Ovary (tissue), 3 donors: ENCODE results near the gene RTTN.

Experiments used
- EP300 ChIP-seq: sonication (generic); formaldehyde crosslinking; IDR thresholded peaks from one replicate; pipeline ENCODE4 v1.6.1; 2017; ENCODE audit warnings: antibody characterized with exemption
- POLR2A ChIP-seq: fragments of 450-650 bp; IDR thresholded peaks from one replicate; pipeline ENCODE4 v1.6.1; 2017; ENCODE audit warnings: antibody characterized with exemption, mild to moderate bottlenecking, moderate library complexity
- TF ChIP-seq, protein P1 (sequence below), 3 donors: fragments of 450-650 bp in 2 of 3; fragments of 200-600 bp in 1 of 3; IDR thresholded peaks; one replicate each; pipeline versions ENCODE4 v1.5.1 to v1.8.0; 2016 to 2022; ENCODE audit warnings: antibody characterized with exemption in 3 of 3, mild to moderate bottlenecking in 1 of 3
- donor health status: DM: no; HTN: no; CAD: no.

DNA sequence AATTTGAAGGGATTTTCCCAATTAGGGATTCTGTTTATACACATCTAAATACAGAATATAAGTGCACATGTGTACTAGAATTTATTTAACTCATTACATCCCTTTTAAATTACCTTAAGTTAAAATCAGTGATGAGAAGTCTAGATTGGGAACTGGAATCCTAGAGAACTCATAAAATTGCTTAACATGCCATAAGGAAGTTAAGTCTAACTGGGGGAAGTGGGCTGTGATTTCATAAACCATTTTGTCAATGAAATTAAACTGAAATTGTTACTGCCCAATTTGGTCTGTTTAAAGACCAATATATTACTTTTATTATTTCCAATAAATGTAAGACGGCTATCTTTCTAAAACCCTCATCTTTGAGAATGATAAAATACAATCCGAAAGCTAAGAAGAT is 185.5 kb downstream of the RTTN start:
- TF ChIP-seq, protein P1, sequence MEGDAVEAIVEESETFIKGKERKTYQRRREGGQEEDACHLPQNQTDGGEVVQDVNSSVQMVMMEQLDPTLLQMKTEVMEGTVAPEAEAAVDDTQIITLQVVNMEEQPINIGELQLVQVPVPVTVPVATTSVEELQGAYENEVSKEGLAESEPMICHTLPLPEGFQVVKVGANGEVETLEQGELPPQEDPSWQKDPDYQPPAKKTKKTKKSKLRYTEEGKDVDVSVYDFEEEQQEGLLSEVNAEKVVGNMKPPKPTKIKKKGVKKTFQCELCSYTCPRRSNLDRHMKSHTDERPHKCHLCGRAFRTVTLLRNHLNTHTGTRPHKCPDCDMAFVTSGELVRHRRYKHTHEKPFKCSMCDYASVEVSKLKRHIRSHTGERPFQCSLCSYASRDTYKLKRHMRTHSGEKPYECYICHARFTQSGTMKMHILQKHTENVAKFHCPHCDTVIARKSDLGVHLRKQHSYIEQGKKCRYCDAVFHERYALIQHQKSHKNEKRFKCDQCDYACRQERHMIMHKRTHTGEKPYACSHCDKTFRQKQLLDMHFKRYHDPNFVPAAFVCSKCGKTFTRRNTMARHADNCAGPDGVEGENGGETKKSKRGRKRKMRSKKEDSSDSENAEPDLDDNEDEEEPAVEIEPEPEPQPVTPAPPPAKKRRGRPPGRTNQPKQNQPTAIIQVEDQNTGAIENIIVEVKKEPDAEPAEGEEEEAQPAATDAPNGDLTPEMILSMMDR (IDR thresholded peaks at IDR 0.05): no peak
- TF ChIP-seq POLR2A (no peak), EP300 (no peak)
